OCI-LY7 (cell line): ENCODE results near the gene ERVK3-1. TPM values are rescaled to one million over a fixed set of nuclear protein-coding genes. Genes with fewer than 3 reads are reported as not detected.

ENCODE experiments used
- BruUV-seq: library from RNA; stranded (reverse); fragments of 400-500 nt; replicated peaks from 2 replicates; lab custom pipeline; 2021; lab: Mats Ljungman, UMichigan
- CTCF ChIA-PET: fragments of 300-600 bp; sonication (Branson Sonifier 250); formaldehyde crosslinking; loops from one replicate; lab custom pipeline; 2022; ENCODE audit warnings: antibody characterized with exemption; ENCODE audit not compliant: unreplicated experiment; lab: Charles Lee
- POLR2A ChIA-PET: fragments of 300-600 bp; sonication (Branson Sonifier 250); formaldehyde crosslinking; loops from one replicate; lab custom pipeline; 2022; ENCODE audit warnings: antibody characterized with exemption; lab: Charles Lee
- DNase-seq: peaks from one replicate; pipeline ENCODE4 v3.0.0-alpha.2; 2015; ENCODE audit warnings: low spot score
- H2AFZ ChIP-seq: fragments of 200-600 bp; sonication (generic), shearing (Covaris generic); 2 replicates; pipeline ENCODE4 v1.6.1; 2014; ENCODE audit warnings: mild to moderate bottlenecking, antibody characterized with exemption, low read length, moderate library complexity
- H3K27ac ChIP-seq: fragments of 200-600 bp; sonication (generic); 2 replicates; pipeline ENCODE4 v1.5.1; 2014; ENCODE audit warnings: mixed run types, low read depth, mild to moderate bottlenecking, moderate library complexity, low read length, inconsistent platforms; ENCODE audit not compliant: poor library complexity, severe bottlenecking
- H3K36me3 ChIP-seq: fragments of 200-600 bp; sonication (generic); 2 replicates; pipeline ENCODE4 v1.6.1; 2014; ENCODE audit warnings: mild to moderate bottlenecking, antibody characterized with exemption, low read length, moderate library complexity, mixed read lengths; ENCODE audit not compliant: insufficient read depth
- H3K4me1 ChIP-seq: fragments of 200-600 bp; sonication (generic); 2 replicates; pipeline ENCODE4 v1.5.1; 2014; ENCODE audit warnings: mild to moderate bottlenecking, low read length; ENCODE audit not compliant: insufficient read depth, poor library complexity, severe bottlenecking
- H3K4me2 ChIP-seq: fragments of 200-600 bp; sonication (generic); 2 replicates; pipeline ENCODE4 v1.6.1; 2014; ENCODE audit warnings: mild to moderate bottlenecking, low read length
- H3K4me3 ChIP-seq: fragments of 200-600 bp; sonication (generic); 2 replicates; pipeline ENCODE4 v1.5.1; 2014; ENCODE audit warnings: mild to moderate bottlenecking, low read depth, low read length; ENCODE audit not compliant: poor library complexity, severe bottlenecking
- H3K79me2 ChIP-seq: fragments of 200-600 bp; sonication (generic); 2 replicates; pipeline ENCODE4 v1.6.1; 2016; ENCODE audit warnings: low read depth, mild to moderate bottlenecking, low read length, moderate library complexity, mixed read lengths; ENCODE audit not compliant: insufficient read depth
- H3K9me2 ChIP-seq: fragments of 200-600 bp; sonication (generic); 2 replicates; pipeline ENCODE4 v1.6.1; 2016; ENCODE audit warnings: mild to moderate bottlenecking, low read length, mixed read lengths; ENCODE audit not compliant: insufficient read depth
- H3K9me3 ChIP-seq: fragments of 200-600 bp; sonication (generic); 2 replicates; pipeline ENCODE4 v1.6.1; 2014; ENCODE audit warnings: mild to moderate bottlenecking, mixed run types, low read length, mixed read lengths
- H4K20me1 ChIP-seq: fragments of 200-600 bp; sonication (generic); 2 replicates; pipeline ENCODE4 v1.6.1; 2014; ENCODE audit warnings: mild to moderate bottlenecking, antibody characterized with exemption, low read length, moderate library complexity, mixed read lengths; ENCODE audit not compliant: insufficient read depth
- CTCF ChIP-seq: fragments of 200-600 bp; sonication (generic); conservative IDR thresholded peaks from 2 replicates; pipeline ENCODE4 v1.5.1; 2014; ENCODE audit warnings: mild to moderate bottlenecking, antibody characterized with exemption, low read length, moderate library complexity, mixed read lengths
- EZH2phosphoT487 ChIP-seq: fragments of 200-600 bp; sonication (generic); IDR thresholded peaks from 2 replicates; pipeline ENCODE4 v1.6.1; 2018; ENCODE audit warnings: low read depth, borderline replicate concordance, mild to moderate bottlenecking, mixed run types, antibody characterized with exemption, low read length, moderate library complexity, mixed read lengths
- intact Hi-C: fragments of 100-400 bp; cut with micrococcal nuclease; formaldehyde crosslinking; loops from one replicate; pipeline ENCODE4 v1.10.0; 2022; ENCODE audit not compliant: unreplicated experiment
- total RNA-seq, 2 experiments: library from RNA; depleted of rRNA in 1 of 2; stranded (reverse); fragments of >200 nt in 1 of 2; shearing (Covaris generic) in 1 of 2; gene quantifications; 2 replicates each; pipeline ENCODE4 v1.2.3, GENCODE V29; 2014 to 2022

ERVK3-1 gene
- total RNA-seq, 2 experiments from 2014 or later = 48.1 to 61.7 TPM

- Histone ChIP-seq H3K27ac (no peak overlapping the region), H3K9me2 (no peaks in the 10 kb centered on the region), H3K4me1 (no peaks in the 10 kb centered on the region), H3K36me3 (peaks cover 94% of the 10 kb centered on the region), H3K79me2 (no peaks in the 10 kb centered on the region), H3K4me2 (no peak overlapping the region), H3K4me3 (no peak overlapping the region), H3K9me3 (peaks cover 11% of the 10 kb centered on the region), H2AFZ (no peak overlapping the region), H4K20me1 (no peaks in the 10 kb centered on the region)
- ChIA-PET CTCF (no interaction called here), POLR2A (no interaction called here)
- no TSS peak for BruUV-seq
- DNase-seq = no peak
- TF ChIP-seq EZH2phosphoT487 (no peak), CTCF (no peak)
- intact Hi-C loops = no loop called here
These were observed 10.3 kb upstream of the ERVK3-1 start for GRCh38 chr19:58294743-58295374.

DNA sequence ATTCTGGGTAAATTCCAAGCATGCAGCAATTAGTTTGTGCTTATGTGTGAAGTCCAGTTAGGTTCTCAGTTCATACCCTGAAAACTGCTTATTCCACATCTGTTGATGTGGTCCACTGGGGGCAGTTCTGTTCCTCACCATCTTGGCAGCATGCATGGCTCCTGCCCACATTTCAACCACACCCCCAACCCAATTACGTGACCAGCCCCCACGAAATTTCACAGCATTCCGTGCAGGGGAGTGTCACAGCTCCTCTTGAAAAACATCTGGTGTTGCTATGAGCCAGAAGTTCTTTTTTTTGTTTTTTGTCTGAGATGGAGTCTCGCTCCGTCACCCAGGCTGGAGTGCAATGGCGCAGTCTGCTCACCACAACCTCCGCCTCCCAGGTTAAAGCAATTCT is 9.1 kb upstream of the ERVK3-1 start:
- Histone ChIP-seq H3K27ac (no peak overlapping the region), H3K79me2 (no peaks in the 10 kb centered on the region), H3K36me3 (peaks cover 97% of the 10 kb centered on the region), H2AFZ (no peak overlapping the region), H3K9me3 (peaks cover 11% of the 10 kb centered on the region), H3K4me2 (no peak overlapping the region), H3K4me1 (no peaks in the 10 kb centered on the region), H3K9me2 (no peaks in the 10 kb centered on the region), H3K4me3 (no peak overlapping the region), H4K20me1 (no peaks in the 10 kb centered on the region)
- CTCF ChIA-PET = no interaction called here
- no peak for TF ChIP-seq CTCF
- TF ChIP-seq EZH2phosphoT487 = no peak
- BruUV-seq = no TSS peak
- no peak for DNase-seq
- POLR2A ChIA-PET = no interaction called here
- intact Hi-C loops = no loop called here

GRCh38 chr19:58300620-58301019 is 4.6 kb upstream of the ERVK3-1 start:
- Histone ChIP-seq H3K9me3 (peaks cover 6% of the 10 kb centered on the region; the same call in 1 of the 2 replicates), H4K20me1 (no peaks in the 10 kb centered on the region), H2AFZ (no peak overlapping the region), H3K79me2 (peaks cover 3% of the 10 kb centered on the region; the same call in 1 of the 2 replicates), H3K4me1 (peaks cover 7% of the 10 kb centered on the region), H3K9me2 (no peaks in the 10 kb centered on the region), H3K27ac (no peak overlapping the region), H3K36me3 (peaks cover 77% of the 10 kb centered on the region), H3K4me2 (no peak overlapping the region), H3K4me3 (no peak overlapping the region)
- no TSS peak for BruUV-seq
- intact Hi-C loops = no loop called here
- ChIA-PET CTCF (no interaction called here), POLR2A (no interaction called here)
- TF ChIP-seq EZH2phosphoT487 = no peak
- no peak for TF ChIP-seq CTCF
- DNase-seq = no peak
